HG03520 (cell line): ENCODE data around the gene ZNF628.

Experiments
- ATAC-seq: cut with Tn5 transposase; IDR thresholded peaks from one replicate; pipeline ENCODE4 v1.9.1; 2021; ENCODE audit warnings: mild to moderate bottlenecking, moderate library complexity; ENCODE audit not compliant: unreplicated experiment

Gene ZNF628

DNA sequence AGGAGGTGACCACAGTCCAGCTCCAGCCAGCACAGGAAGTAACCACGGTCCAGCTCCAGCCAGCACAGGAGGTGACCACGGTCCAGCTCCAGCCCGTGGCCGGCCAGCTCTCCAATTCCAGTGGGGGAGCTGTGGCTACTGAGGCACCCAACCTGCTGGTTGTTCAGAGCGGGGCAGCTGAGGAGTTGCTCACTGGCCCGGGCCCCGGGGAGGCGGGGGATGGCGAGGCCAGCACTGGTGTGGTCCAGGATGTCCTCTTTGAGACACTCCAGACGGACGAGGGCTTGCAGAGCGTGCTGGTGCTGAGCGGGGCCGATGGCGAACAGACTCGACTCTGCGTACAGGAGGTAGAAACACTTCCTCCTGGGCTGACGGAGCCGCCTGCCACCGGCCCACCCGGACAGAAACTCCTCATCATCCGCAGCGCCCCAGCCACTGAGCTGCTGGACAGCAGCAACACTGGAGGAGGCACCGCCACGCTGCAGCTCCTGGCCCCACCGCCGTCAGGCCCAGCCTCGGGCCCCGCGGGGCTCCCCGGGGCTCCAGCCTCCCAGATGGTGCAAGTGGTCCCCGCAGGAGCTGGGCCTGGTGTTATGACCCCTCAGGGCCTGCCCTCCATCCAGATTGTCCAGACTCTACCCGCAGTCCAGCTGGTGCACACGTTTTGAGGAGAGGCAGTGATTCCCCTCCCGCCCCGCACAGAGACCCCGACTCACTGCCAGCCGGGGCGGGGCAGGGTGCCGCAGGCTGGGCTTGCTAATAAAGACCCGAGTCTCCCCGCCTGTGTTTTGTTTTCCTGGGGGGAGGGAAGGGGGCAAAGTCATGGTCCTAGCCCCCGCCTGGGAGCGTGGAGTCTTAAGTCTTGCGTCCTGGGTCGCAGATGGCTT lies 7.5 kb downstream of the ZNF628 start:
- ATAC-seq, result no peak

GRCh38 chr19:55484593-55485438 lies 8.4 kb downstream of the ZNF628 start, which contains the start of gene NAT14:
Gene NAT14 (plus strand): TSS chr19:55485188. CDS start chr19:55485709, 521 bp downstream.
- no peak for ATAC-seq

DNA sequence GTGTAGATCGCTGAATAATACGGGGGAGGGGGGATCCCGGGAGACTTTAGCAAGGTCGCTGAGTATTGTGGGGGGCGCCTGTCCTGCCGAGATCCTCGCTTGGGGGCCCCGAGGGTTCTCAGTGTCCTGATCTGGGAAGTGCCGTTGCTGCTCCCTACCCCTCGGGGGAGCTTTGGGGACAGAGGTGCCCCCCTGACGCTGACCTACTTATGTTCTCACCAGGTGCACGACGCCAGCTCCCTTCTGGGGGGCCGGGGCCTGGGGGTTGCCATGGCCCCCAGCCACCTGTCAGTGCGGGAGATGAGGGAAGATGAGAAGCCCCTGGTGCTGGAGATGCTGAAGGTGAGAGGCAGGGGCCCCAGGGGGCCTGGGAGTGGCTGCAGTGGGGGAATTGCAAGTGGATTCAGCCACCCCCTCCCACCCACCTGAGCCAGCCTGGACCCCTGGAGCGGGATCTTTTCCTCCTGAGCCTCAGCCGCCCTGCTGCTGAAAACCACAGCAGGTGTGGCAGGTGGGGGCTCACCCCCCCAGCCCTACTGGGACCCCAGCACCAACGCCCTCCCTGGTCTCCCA lies 9.1 kb downstream of the ZNF628 start:
- no peak for ATAC-seq

- ATAC-seq, result no peak
Measured at GRCh38 chr19:55486043-55486970, 9.9 kb downstream of the ZNF628 start.

- no peak for ATAC-seq
Measured at GRCh38 chr19:55486971-55487923, 10.8 kb downstream of the ZNF628 start.

DNA sequence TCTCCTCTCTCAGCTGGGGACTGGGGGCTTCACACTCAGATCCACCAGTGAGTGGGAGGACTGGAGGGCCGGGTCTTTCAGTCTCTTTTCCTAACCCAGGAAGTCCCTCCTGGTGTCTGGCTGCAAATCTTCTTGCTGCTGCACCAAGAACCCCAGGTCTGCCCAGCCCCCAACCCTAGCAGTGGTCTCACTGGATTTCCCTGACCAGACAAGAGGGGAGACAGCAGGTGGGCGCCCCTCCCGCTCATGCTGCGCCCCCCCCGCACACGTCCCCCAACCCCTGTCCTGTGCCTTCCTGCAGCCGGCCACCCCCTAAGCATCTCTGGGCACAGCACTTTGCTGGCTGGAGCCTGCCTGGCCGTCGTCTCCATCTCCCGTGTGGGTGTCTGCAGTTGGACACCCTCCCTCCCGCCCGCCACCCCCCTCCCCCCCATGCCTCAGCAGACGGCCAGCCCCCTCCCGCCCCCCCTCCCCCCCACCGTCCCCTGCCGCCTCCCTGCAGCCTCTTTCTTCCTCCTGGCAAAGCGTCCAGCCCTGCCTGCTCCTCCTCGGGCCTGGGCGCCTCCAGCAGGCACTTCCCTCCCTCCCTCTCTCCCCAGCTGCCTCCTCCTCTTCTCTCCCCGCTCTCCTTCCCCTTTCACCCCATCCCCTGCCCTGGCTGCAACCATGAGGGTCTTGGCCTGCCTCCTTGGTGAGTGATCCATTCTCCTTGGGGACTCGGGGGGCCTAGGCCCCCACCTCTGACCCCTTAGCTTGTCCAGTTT lies 11.7 kb downstream of the ZNF628 start, which contains the start of gene SSC5D:
Gene SSC5D (plus strand): TSS at position 513 of the 764 bp plus-strand sequence. CDS start 154 bp downstream, at position 667.
- ATAC-seq, result no peak

DNA sequence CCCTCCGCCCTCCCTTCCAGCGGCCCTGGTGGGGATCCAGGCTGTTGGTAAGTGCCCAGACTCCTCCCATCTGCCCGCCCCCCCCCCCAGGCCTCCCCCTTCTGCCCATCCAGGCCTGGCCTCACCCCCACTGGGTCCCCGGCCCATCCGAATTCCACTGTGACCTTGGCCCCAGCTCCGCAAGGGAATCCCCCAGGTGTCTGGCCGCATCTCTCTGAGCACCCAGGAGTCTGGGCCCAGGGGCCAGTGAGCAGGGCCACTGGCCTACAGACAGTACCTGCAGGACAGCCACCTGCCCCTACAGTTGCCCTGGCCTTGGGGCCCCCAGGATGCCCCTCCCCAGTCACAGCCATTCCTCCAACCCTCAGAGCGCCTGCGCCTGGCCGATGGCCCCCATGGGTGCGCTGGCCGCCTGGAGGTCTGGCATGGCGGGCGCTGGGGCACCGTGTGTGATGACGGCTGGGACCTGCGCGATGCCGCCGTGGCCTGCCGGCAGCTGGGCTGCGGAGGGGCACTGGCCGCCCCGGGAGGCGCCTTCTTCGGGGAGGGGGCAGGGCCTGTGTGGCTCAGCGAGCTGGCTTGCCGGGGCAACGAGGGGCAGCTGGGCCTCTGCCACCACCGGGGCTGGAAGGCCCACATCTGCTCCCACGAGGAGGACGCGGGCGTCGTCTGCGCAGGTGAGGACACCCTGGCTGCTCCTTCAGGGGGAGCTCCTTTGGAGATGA lies 12.7 kb downstream of the ZNF628 start:
- no peak for ATAC-seq

DNA sequence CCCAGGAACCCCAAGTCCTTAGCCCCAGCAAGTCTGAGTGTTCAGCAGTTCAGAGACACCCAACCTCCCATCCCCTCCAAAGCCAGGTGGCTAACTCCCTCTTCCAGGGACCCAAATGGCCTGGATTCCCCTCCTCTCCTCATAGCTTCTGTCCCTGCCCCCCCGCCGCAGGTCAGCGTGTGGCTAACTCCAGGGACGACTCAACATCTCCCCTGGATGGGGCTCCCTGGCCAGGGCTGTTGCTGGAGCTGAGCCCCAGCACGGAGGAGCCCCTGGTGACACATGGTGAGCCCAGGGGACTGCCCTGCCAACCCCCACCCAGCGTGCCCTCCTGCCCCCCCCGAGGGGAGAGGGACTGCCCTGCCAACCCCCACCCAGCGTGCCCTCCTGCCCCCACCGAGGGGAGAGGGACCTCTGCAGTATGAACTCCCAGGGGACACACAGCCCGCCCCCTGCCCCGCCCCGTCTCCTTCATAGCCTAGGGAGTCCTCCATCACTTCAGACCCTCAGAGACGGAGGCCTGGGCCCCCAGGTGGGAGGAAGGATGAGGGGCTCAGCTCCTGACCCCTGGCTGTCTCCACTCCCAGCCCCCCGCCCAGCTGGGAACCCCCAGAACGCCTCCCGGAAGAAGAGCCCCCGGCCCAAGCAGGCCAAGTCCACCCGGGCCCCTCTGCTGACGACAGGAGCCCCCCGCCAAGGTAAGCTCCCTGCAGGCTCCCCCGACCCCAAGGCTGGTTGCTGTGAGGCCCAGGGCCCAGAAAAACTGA lies 13.5 kb downstream of the ZNF628 start:
- ATAC-seq, result no peak

GRCh38 chr19:55490478-55491432 lies 14.3 kb downstream of the ZNF628 start:
- no peak for ATAC-seq

DNA sequence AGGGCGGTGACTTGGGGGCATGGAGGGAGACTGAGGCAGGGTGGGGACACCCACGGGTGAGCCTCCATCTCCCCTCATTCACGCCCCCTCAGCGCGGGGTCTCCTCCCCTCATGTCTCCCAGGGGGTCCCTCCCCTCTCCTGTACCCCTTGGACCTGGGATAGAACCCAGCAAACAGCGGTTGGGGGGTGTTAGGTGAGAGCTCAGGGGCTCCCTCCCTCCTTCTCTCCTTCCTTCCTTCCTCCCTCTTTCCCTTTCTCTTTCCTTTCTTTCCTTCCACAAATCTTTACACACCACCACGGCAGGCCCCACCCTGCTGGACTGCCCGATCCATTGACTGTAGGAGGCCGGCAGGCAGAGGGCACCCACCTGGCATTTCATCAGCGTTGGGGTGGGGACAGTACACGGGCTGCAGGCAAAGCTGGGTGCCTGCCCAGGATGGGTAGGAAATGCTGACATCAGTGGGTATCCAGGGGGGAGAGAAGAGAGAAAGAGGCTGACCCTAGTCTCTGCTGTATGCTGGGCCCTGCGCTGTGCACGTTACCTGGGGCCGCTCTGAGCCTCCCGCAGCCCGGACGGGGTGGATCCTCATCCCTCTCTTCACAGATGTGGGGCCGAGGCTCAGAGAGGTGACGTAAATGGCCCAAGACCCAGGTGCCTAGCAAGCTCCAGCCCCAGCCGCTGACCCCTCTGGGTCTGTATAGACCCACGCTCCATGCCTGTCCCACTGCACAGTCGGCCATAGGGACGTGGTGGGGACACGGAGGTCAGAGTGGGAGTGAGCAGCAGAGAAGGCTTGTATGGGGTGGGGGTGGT lies 15.3 kb downstream of the ZNF628 start:
- no peak for ATAC-seq

DNA sequence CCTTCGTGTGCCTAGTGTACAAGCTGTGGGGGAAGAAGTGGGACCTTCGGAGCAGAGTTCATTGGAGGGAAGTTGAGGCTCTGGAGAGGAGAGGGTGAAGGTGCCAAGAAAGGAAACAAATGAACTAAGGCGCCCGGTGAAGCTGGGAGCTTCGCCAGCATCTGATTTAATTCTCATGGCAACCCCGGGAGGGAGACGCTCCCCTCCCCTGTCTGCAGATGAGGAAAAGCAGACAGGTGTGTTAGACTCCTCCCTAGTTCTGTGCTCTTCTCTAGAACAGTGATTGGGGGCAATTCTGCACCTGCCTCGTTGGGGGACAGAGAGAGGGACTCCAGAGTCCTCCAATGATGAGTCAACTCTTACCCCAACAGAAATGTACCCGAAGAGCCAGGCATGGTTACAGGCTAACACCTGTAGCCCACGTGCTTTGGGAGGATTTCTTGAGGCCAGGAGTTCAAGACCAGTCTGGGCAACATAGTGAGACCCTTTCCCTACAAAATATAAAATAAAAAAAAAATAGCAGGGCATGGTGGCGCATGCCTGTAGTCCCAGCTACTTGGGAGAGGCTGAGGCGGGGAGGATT lies 16.0 kb downstream of the ZNF628 start:
- no peak for ATAC-seq

DNA sequence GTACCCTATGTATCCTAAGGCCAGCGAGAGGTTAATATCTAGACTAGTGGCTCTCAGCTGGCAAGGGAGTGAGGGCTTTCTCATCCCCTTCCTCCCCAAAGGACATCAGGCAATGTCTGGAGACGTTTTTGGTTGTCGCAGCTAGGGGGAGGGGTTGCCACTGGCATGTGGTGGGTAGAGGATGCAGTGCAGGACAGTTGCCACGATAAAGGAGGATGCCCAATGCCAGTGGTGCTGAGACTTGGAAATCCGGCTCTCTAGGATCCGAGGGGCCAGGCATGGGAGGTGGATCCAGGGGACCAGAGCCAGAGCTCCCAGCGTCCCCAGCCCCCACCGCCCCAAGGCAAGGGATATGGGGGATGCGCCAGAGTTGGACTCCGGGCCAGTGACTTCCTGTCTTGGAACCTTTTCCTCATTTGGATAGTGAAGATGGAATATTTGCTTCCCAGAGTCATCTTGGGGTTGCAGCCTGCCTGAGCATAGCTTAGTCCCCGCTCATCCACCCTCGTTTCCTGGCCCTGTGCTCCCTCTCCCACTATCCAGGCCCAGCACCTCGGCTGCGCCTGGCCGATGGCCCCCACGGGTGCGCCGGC lies 16.7 kb downstream of the ZNF628 start:
- no peak for ATAC-seq

DNA sequence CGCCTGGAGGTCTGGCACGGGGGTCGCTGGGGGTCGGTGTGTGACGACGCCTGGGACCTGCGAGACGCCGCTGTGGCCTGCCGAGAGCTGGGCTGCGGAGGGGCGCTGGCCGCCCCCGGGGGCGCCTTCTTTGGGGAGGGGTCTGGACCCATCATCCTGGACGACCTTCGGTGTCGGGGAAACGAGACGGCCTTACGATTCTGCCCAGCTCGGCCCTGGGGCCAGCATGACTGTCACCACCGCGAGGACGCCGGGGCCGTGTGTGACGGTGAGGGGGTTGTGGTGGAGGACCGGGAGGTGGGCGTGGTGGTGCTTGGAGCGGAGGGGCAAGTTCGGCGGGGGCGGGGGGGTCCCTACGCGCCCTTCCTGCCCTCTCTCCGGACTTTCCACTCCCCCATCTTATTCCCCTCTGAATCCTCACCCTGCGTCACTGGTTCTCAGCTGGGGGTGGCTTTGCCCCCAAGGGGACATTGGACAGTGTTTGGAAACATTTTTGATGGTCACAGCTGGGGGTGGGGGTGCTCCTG lies 17.3 kb downstream of the ZNF628 start:
- no peak for ATAC-seq

DNA sequence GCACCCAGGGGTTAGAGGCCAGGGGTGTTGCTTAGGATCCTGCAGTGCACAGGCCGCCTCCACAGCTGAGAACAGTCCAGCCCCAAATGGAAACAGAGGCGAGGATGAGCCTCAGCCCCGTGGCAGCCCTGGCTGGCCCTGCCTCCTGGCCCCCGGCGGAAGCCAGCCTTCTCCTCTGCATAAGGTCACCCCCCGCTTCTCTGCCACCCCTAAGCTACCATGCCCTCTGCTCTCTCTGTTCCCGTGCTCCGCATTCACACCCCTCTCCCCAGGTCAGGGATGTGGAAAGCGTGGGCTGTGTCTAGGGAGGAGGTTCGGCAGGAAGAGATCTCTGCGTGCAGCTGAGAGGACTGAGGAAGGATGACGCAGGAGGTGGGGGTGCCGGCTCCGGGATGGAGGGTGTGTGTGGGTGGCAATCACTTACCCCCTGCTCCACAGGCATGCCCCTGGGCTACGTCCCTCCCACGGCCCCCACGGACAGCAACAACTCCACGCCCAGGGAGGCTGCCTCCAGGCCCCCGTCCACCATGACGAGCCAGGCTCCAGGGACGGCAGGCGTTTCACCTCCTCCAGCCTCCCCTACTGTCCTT lies 17.9 kb downstream of the ZNF628 start:
- ATAC-seq, result no peak
